ENCODE measurements around the gene NFYA.

The NFYA gene

DNA sequence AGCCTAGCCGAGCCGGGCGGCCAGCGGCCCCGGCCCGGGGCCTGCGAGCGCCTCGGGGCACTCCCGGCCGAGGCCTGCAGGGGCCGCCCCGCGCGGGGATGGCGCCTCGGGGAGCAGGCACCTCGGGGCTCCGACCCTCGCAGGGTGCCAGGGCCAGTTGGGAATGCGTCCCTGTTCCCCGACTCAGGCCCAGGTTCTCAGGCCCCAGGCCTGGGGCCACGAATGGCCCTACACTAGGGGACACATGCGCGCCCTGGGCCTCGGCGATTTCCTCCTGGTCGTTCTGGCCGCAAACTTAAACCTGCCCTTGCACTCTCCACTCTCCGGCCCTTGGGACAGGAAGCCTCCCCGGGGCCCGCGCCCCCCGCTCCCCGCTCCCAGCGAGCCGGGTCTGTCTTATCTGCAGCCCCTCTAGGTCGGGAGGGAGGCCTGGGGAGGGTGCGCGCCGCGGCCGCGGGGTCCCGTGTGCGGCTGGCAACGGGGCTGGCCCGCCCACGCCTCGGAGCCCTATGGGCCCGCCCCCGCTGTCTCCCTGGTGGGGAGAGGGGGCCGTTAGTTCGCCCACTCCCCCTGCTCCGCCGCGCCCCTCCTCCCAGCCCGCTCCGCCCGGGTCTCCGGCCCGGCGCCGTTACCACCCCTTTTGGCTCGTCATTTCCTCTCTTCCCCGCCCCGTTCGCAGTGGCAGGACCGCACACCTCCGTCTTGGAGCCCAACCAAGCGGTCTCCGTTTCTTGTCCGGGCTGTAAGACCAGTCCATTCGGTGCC lies 611 bp downstream of the NFYA start:
- DNase-seq (ENCODE audit: low read depth in 2 of 2): peak; percentile 65 to 71

DNA sequence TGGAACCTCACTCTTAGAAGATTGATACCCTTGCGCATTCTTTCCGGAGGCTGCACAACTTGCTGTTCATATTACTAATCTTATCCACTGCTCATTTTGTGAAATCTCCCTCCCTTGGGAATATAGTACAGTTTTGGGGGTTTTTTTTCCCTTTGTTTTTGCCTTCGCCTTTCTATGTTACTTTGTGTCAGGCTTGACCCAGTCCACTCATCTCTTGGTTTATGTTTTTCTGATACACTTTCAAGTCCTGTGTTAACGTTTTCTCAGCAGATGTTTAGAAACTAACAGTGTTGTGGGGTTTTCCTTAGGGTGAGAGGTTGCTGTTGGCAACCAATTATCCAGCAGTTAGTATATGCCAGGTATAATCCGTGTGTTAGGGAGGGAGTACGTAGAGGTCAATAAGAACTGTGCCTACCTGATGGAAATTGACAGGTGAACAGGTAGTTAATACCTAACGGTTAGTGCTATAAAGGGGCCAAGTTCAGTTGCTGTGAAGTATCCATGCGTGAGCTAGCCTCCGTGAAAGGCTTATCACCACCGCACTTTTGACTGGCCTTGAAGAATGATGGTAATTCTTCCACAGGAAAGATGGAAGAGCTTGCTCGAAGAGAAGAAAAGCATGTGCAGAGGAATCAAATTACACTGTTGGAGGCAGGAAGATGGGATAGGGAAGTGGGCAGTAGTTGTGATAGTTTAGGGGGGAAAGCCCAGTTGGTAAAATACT lies 1.4 kb downstream of the NFYA start:
- DNase-seq (ENCODE audit: low read depth in 2 of 2): no peak

DNA sequence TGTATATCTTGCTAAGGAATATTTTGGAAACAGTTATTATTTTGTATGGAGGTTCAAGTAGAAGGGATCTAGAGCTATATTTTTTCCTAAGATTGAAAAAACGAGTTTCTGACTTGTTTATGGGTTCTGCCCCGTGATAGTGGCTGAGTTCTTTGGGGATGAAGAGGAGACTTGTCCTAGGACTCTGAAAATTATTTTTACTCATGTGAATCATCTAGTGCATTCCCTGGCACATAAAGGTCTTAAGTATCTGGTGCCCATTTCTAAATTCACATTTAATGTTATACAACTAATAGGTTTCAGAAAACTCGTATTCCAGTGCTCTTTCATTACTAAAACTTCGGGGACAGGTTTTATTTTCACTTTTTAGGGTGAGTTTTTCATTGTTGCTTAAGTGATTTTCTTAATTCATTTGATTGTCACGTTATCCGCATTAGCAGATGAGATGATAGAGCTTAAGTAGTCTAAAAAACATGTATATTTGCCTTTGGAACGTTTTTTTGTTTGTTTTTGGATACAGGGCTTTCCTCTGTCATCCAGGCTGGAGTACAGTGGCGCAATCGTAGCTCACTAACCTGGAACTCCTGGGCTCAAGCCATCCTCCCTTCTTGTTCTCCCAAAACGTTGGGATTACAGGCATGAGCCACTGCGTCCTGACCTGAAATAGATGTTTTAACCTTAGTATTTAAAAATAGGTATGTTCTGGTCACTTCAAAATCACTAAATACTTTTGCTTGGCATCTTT lies 2.1 kb downstream of the NFYA start:
- no peak for DNase-seq (ENCODE audit: low read depth in 2 of 2)

DNA sequence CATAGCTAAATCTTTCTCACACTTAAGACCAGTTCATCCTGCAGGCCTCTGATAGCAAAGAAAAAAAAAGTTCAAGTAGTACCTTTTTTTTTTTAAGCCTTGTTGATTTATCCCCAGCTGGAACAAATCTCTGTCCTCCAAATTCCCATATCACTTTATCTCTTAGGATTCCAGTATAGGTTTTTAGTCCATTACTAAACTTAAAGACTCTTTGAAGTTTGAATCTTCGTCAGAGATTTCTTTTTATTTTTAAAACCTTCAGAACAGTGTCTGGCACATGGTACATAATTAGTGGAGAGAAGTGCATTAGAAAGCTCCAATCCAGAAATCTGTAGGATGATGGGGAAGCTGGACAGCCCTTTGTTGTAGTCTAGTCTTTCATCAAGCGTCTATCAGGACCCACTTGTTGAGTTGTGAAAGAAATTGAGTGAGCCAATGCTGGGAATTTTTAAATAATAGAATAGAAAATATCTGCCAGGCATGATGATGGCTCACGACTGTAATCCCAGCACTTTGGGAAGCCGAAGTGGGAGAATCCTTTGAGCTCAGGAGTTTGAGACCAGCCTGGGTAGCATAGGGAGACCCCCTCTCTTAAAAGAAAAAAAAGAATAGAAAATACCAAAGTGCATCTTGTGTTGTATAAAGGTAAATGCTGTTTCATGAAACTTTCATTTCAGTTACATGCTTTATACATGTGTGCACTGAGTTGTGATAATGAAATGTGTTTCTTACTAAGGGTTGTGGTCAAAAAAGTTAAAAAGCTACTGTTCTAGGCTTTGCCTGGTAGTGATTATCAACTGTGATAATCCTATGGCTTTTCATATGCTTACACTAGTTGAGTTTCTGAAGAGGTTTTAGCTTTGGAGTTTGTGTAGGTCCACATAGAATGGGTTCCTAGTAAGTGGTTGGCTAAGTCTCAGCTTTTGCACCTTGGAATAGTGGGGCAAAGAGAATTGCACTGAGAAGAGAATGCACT lies 3.2 kb downstream of the NFYA start:
- no peak for DNase-seq (ENCODE audit: low read depth in 2 of 2)

DNA sequence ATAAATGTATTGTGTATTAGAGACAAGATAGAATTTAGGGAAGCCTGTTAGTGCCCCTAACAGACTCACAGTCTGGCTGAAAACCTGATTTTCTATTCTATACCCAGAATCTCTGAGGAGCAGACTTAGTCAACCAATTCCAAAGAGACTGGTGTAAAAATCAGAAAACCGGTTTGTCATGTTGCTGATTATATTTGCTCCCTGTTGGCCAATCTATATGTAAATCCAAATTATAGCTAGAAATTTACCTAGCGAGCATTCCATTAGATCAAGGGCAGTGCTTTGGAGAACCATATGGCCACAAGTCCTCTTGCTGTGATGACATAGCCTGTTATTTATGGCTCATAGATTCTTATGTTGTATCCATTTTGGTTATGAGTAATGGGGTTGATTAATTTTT lies 4.8 kb downstream of the NFYA start:
- no peak for DNase-seq (ENCODE audit: low read depth in 2 of 2)

DNA sequence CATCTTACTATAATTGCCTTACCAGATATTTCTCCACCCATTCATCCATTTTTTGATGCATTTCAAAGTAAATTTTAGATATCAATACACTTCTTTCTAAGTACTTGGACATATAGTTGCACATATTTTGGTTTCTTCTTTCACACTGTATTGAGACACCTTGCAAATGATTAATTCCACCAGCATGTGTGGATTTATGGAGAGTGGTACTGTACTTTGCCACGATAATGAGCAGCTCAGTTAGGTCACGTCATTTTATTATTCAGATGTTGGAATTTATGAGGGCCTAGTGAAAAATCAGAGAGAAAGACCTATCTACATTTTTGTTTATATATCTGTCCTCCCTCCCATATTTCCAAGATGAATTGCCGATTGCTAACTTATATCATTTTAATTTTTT lies 5.3 kb downstream of the NFYA start:
- no peak for DNase-seq (ENCODE audit: low read depth in 2 of 2)

DNA sequence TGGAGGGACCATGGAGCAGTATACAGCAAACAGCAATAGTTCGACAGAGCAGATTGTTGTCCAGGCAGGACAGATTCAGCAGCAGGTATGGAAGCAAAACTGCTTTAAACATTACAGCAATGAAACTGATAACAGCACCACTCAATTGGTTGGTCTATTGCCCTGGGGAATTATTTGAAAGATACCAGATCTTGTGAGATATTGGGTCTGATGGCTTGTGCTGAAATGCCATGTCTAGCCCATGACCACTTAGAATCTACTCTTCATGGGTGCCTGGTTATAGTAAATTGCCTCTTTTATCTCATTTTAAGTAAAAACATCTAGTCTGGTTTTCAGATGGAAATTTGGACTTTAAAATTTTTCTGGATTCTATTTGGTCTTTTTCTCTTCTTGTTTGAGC lies 6.3 kb downstream of the NFYA start:
- DNase-seq (ENCODE audit: low read depth in 2 of 2): no peak

DNA sequence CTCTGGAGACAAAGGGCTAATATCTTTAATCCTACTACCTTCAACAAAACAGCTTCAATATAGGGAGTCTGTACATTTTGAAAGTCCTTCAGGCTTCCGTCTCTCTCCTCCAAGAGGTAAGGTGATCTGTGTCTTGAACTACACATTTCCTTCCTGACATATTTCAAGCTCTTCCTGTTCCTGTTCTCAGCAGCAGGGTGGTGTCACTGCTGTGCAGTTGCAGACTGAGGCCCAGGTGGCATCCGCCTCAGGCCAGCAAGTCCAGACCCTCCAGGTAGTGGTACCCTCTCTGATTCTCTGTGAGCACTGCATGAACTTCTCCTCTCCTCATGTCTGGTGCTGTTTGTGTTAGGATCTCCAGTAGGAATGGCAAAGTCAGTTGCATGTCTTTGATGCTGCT lies 7.8 kb downstream of the NFYA start:
- DNase-seq (ENCODE audit: low read depth in 2 of 2): no peak

DNA sequence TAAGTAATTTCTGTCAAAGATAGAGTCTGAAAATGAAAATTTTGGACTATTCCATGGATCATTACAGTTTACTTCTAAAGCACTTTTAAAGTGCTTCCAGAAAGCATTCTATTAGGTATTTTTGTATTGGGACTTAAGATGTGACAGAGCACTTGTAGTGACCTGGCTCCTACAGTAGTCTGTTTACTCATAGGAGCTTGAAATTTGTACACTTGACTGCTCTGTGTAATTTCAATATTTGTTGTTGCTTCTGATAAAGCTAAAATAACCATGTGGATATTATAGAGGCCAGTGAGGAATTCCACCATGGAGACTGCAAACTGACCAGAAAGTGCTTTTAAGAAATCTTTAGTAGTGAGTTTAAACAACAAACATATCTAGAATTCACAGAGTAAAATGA lies 10.3 kb downstream of the NFYA start:
- DNase-seq (ENCODE audit: low read depth in 2 of 2): no peak

DNA sequence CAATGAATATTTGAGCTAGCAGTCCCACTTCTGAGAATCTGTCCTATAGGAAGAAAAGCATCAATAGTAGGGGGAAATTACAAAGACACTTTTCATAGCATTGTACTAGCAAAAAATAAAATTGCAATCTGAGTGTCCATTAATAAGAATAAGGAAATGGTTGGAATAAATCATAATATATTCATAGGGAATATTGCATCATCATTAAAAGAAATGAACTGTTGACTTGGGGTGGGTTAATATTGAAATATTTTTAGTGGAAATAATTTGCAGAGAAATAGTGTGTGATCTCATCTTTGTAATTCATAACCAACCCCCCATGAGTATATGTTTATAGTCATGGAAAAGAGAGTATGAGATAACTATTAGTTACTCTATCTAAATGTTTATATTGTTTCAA lies 12.4 kb downstream of the NFYA start:
- no peak for DNase-seq (ENCODE audit: low read depth in 2 of 2)

DNA sequence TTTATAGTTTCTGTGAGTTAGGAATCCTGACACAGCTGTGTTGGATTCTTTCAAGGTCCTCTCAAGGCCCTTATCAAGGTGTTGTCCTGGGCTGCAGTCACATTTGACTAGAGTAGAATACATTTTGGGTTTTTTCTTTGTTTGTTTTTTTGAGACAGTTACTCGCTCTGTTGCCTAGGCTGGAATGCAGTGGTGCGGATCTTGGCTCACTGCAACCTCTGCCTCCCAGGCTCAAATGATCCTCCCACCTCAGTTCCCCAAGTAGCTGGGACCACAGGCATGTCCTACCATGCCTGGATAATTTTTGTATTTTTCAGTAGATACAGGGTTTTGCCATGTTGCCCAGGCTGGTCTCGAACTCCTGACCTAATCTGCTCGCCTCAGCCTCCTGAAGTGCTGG lies 15.7 kb downstream of the NFYA start:
- DNase-seq (ENCODE audit: low read depth in 2 of 2): no peak

DNA sequence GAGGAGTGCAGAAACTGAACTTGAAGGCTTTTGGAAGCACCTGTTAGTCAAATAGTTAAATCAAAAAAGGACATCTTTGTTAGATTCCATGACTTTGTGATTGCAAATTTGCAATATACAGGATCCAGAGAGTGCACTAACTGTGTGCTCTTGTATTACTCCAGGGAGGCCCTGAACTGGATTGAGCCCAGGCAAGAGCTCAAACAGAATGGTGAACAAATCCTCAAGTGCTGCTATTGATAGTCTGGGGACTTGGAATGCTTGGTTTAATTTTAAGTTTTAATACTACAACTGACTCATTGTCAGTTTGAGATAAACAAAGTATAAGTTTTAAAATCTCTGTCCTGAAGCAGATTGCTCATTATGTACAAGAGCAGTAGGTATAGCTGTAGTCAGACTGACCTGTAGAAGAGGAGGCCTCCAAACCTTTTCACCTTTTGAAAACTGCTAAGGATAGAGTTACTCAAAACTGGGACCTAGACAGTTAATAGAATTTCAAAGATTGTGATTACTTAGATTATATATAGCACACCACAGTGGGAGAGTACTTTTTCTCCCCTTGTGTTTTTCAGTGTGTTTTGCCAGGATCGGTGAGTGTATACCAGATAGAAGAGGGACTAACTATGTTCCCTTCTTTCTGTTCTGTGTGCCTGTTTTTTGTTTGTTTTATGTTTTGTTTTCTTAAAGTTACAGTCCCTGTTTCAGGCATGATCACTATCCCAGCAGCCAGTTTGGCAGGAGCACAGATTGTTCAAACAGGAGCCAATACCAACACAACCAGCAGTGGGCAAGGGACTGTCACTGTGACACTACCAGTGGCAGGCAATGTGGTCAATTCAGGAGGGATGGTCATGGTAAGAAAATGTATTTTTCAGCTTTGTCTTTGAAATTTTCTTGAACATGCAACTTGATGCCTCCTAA lies 18.3 kb downstream of the NFYA start:
- no peak for DNase-seq (ENCODE audit: low read depth in 2 of 2)

DNA sequence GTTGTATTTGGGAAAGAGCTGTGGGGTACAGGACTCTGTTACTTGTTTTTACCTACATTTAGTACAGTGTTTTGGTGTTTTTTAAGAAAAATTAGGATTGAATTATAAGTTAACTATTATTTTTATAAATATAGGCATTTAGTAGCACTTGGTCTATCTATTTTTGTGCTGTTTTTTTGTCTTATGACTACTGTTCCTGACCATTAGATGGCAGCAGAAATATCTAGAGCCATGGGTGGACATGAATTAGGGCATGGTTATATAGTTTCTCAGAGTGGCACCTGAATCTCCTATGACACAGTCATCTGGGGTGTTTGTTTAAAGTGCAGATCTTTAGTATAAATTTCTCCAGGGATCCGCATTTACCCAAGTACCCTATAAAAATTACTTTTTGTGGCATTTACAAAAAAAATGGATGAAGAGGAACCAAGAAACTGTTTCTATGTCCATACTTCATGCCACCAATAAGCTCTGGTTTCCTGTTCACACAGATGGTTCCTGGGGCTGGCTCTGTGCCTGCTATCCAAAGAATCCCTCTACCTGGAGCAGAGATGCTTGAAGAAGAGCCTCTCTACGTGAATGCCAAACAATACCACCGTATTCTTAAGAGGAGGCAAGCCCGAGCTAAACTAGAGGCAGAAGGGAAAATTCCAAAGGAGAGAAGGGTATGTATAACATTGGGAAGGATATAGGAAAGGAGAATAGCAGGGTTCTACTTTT lies 19.8 kb downstream of the NFYA start:
- DNase-seq (ENCODE audit: low read depth in 2 of 2): no peak

DNA sequence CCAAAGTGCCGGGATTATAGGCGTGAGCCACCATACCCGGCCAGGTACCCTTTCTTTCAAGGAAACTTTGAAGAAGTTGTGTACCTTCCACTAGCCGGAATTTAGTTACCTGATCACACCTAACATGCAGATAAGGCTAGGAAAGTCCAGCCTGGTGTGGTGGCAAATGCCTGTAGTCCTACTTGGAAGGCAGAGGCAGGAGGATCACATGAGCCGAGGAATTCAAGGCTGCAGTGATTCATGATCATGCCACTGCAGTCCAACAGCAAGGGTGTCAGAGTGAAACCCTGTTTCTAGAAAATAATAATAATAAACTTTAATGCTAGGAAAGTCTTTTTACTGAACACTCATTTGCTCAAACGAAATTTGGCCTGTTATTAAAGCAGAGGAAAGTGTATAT lies 21.0 kb downstream of the NFYA start:
- DNase-seq (ENCODE audit: low read depth in 2 of 2): no peak

DNA sequence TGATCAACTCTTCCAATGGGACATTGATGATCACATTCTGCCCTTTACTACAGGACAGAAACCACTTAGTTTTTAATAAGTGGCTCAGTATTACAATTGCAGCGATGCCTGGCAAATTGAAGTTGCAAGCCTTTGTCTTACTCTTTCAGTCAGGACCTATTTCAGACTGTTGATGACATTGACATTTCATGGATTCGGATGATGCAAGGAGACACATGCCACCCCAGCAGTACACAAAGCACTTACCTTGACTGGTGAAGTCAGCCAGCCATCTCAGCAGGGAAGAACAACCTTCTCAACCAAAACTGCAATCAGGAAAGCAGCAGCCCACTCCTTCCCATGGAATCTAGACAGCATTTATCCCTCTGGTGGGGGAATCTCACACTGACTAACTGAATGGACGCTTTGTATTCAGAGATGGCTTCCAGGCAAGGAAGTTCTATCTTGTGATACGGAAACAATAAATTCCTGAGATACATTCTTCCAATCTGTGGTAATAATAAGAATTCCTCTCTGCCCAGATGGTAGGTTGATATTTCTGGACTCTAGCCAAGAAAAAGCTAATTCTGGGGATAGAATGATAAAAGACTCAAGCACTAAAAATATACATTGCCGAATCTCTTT lies 24.8 kb downstream of the NFYA start:
- no peak for DNase-seq (ENCODE audit: low read depth in 2 of 2)

DNA sequence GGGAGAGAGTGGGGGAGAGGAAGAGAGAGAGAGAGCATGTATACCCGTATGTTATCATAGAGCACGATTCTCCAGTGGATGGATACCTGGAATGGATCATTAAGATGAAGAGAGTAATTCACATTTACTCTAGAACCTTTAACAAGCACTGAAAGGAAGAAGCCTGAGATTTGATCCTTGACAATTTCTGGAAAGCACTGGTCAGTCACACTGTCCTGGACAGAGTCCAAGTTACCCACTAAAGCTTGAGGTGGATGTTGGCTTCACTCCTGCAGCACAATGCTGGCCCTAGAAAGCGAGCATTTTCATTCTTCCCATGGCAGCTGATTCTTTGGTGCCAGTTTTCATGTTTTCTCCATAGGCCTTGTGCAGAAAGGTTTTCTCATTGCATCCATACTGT lies 25.6 kb downstream of the NFYA start:
- DNase-seq (ENCODE audit: low read depth in 2 of 2): no peak

DNA sequence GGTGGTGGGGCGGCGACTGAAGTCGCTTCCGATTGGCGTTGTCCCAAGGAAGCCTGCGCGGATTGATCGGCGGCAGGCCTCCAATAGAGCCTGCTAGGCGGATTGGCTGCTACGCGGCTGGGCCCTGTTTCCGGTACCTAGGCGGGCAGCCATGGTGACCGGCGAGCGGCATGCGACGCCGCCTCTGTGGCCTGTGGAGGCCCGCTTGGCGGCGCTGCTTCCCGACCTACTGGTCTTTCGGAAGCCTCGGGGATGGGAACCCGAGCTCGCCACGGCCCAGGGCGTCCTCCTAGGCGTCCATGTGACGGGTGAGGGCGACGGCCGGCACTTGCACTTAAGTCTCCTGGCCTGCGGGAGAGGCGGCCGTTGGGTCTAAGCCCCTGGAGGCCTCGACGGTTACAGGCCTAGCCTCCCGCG lies 28.1 kb downstream of the NFYA start:
- DNase-seq (ENCODE audit: low read depth in 2 of 2): no peak

DNA sequence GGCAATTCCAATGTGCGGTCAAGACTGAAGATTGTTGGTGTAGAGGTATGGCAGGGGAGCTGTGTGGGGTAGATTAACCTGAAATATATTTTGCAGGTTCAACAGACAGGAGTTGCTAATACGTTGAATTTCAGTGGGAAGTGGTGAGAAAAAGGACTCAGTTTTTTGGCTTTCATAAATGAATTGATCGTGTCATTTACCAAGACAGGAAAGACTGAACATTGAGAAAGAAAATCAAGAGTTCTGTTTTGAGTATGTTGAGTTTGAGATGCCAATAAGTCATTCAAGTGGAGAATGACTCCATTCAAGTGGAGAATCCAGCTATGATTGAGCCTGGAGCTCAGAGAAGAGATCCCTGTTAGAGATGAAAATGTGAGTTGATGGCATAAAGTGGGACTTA lies 31.1 kb downstream of the NFYA start:
- no peak for DNase-seq (ENCODE audit: low read depth in 2 of 2)

DNA sequence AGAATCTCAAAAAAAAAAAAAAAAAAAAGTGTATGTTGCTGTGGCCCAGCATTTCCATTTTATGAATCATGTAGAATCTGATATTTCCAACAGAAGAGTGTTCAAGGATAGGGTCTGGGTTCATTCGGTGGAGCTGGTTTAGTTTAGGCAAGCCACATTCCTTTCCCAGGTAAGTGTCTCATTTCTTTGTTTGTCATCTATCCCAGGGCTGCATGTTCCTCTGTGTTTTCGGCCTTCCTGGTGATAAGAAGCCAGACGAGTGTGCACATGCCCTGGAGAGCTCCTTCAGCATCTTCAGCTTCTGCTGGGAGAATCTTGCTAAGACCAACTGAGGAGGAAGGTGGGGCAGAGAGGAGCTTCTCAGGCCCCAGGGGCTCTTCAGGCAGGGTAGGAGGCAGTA lies 38.2 kb downstream of the NFYA start:
- DNase-seq (ENCODE audit: low read depth in 2 of 2): no peak

Measured in stimulated activated CD4-positive, alpha-beta T cell treated with anti-CD3 and anti-CD28 coated beads, Interleukin-1b, Interleukin-23, amount 100 ng/mL, for 4 hours (primary cell).